ENCODE measurements around the gene RPL39L.

RPL39L gene

DNA sequence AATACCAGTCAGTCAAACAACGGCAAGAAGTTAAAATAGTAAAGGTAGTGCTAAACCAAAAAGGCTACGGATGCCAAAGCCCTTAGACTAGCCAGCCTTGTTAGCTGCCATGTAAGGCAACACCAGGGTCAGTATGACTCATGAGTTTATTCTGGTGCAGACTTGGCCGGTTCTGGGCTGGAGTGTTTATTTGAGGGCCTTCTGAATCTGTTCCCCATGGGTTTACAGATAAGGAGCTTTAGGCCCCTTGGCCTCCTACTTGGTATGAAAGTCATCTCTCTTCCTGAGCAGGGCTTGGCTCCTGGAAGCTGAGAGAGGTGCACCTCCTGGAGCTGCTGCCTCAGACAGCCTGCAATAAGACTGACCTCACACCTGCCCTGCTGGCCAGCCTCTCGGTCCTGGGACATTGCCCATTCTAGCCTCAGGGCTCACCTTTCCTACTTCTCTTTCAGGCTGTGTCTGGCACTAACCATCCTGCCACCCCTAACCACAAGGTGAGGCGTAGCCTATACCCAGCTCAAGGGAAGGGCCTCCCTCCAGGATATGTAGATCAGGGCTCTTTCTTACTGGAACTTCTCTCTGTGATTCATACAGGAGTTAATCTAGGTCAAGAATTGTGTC lies 47.6 kb upstream of the RPL39L start (continued):
- TF ChIP-seq, protein P1, sequence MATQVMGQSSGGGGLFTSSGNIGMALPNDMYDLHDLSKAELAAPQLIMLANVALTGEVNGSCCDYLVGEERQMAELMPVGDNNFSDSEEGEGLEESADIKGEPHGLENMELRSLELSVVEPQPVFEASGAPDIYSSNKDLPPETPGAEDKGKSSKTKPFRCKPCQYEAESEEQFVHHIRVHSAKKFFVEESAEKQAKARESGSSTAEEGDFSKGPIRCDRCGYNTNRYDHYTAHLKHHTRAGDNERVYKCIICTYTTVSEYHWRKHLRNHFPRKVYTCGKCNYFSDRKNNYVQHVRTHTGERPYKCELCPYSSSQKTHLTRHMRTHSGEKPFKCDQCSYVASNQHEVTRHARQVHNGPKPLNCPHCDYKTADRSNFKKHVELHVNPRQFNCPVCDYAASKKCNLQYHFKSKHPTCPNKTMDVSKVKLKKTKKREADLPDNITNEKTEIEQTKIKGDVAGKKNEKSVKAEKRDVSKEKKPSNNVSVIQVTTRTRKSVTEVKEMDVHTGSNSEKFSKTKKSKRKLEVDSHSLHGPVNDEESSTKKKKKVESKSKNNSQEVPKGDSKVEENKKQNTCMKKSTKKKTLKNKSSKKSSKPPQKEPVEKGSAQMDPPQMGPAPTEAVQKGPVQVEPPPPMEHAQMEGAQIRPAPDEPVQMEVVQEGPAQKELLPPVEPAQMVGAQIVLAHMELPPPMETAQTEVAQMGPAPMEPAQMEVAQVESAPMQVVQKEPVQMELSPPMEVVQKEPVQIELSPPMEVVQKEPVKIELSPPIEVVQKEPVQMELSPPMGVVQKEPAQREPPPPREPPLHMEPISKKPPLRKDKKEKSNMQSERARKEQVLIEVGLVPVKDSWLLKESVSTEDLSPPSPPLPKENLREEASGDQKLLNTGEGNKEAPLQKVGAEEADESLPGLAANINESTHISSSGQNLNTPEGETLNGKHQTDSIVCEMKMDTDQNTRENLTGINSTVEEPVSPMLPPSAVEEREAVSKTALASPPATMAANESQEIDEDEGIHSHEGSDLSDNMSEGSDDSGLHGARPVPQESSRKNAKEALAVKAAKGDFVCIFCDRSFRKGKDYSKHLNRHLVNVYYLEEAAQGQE (tag by site-specific recombination; IDR thresholded peaks at IDR 0.05), result no peak
- TF ChIP-seq ZNF221 (tag by site-specific recombination; IDR thresholded peaks at IDR 0.05; ENCODE audit: borderline replicate concordance) (no peak), ZBTB17 (tag by site-specific recombination; IDR thresholded peaks at IDR 0.05) (no peak), KLF8 (tag by site-specific recombination; IDR thresholded peaks at IDR 0.05) (no peak), GLI4 (tag by site-specific recombination; IDR thresholded peaks at IDR 0.05) (no peak), ZNF211 (tag by site-specific recombination; IDR thresholded peaks at IDR 0.05; ENCODE audit: low read depth) (no peak)
- TF ChIP-seq, protein P2, sequence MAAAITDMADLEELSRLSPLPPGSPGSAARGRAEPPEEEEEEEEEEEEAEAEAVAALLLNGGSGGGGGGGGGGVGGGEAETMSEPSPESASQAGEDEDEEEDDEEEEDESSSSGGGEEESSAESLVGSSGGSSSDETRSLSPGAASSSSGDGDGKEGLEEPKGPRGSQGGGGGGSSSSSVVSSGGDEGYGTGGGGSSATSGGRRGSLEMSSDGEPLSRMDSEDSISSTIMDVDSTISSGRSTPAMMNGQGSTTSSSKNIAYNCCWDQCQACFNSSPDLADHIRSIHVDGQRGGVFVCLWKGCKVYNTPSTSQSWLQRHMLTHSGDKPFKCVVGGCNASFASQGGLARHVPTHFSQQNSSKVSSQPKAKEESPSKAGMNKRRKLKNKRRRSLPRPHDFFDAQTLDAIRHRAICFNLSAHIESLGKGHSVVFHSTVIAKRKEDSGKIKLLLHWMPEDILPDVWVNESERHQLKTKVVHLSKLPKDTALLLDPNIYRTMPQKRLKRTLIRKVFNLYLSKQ (tag by site-specific recombination; IDR thresholded peaks at IDR 0.05; ENCODE audit: borderline replicate concordance), result no peak

DNA sequence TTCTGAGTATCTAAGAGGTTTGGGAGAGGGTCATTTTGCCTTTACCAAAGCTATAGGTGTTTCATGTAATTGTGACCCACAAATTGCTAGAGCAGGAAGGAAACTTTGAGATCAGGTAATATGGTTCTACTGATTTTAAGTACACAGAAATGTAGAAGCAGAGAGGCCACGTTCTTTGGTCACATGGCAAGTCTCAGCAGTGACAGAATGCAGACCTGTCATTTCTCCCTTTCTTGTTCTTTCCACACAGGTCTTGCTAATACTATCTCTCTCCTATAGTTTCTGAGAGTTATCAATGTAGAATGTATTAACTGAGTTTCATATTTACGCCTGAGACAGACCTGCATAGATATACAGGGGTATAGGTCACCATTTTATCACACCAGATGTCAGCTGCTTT lies 47.1 kb upstream of the RPL39L start:
- ChIA-PET CTCF (interaction anchor here (0.6 kb wide), 1 partner anchor 505 kb away, joined by 3 read pairs; no protein-coding TSS in a partner anchor), POLR2A (interaction anchor here (0.6 kb wide), 1 partner anchor 102 kb away, joined by 4 read pairs; no protein-coding TSS in a partner anchor)
- TF ChIP-seq, protein P3, sequence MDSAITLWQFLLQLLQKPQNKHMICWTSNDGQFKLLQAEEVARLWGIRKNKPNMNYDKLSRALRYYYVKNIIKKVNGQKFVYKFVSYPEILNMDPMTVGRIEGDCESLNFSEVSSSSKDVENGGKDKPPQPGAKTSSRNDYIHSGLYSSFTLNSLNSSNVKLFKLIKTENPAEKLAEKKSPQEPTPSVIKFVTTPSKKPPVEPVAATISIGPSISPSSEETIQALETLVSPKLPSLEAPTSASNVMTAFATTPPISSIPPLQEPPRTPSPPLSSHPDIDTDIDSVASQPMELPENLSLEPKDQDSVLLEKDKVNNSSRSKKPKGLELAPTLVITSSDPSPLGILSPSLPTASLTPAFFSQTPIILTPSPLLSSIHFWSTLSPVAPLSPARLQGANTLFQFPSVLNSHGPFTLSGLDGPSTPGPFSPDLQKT (IDR thresholded peaks at IDR 0.05; ENCODE audit: borderline replicate concordance, low read depth, low read length), result no peak
- TF ChIP-seq GLI2 (tag by site-specific recombination; IDR thresholded peaks at IDR 0.05; ENCODE audit: borderline replicate concordance, low read depth) (no peak), ZNF843 (tag by site-specific recombination; IDR thresholded peaks at IDR 0.05) (no peak), ZBTB21 (tag by site-specific recombination; IDR thresholded peaks at IDR 0.05) (no peak), ZNF777 (tag by site-specific recombination; IDR thresholded peaks at IDR 0.05; ENCODE audit: borderline replicate concordance) (no peak)
- TF ChIP-seq, protein P4, sequence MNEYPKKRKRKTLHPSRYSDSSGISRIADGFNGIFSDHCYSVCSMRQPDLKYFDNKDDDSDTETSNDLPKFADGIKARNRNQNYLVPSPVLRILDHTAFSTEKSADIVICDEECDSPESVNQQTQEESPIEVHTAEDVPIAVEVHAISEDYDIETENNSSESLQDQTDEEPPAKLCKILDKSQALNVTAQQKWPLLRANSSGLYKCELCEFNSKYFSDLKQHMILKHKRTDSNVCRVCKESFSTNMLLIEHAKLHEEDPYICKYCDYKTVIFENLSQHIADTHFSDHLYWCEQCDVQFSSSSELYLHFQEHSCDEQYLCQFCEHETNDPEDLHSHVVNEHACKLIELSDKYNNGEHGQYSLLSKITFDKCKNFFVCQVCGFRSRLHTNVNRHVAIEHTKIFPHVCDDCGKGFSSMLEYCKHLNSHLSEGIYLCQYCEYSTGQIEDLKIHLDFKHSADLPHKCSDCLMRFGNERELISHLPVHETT (tag by site-specific recombination; IDR thresholded peaks at IDR 0.05), result no peak
- TF ChIP-seq, protein P5, sequence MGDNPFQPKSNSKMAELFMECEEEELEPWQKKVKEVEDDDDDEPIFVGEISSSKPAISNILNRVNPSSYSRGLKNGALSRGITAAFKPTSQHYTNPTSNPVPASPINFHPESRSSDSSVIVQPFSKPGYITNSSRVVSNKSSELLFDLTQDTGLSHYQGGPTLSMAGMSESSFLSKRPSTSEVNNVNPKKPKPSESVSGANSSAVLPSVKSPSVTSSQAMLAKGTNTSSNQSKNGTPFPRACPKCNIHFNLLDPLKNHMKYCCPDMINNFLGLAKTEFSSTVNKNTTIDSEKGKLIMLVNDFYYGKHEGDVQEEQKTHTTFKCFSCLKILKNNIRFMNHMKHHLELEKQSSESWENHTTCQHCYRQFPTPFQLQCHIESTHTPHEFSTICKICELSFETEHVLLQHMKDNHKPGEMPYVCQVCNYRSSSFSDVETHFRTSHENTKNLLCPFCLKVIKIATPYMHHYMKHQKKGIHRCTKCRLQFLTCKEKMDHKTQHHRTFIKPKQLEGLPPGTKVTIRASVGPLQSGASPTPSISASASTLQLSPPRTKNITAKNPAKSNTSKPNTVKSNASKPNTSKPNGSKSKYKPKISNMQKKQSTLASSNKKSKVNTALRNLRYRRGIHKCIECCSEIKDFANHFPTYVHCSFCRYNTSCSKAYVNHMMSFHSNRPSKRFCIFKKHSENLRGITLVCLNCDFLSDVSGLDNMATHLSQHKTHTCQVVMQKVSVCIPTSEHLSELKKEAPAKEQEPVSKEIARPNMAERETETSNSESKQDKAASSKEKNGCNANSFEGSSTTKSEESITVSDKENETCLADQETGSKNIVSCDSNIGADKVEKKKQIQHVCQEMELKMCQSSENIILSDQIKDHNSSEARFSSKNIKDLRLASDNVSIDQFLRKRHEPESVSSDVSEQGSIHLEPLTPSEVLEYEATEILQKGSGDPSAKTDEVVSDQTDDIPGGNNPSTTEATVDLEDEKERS (tag by site-specific recombination; IDR thresholded peaks at IDR 0.05), result no peak
- TF ChIP-seq, protein P6, sequence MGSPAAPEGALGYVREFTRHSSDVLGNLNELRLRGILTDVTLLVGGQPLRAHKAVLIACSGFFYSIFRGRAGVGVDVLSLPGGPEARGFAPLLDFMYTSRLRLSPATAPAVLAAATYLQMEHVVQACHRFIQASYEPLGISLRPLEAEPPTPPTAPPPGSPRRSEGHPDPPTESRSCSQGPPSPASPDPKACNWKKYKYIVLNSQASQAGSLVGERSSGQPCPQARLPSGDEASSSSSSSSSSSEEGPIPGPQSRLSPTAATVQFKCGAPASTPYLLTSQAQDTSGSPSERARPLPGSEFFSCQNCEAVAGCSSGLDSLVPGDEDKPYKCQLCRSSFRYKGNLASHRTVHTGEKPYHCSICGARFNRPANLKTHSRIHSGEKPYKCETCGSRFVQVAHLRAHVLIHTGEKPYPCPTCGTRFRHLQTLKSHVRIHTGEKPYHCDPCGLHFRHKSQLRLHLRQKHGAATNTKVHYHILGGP (tag by site-specific recombination; IDR thresholded peaks at IDR 0.05), result no peak
- TF ChIP-seq, protein P7, sequence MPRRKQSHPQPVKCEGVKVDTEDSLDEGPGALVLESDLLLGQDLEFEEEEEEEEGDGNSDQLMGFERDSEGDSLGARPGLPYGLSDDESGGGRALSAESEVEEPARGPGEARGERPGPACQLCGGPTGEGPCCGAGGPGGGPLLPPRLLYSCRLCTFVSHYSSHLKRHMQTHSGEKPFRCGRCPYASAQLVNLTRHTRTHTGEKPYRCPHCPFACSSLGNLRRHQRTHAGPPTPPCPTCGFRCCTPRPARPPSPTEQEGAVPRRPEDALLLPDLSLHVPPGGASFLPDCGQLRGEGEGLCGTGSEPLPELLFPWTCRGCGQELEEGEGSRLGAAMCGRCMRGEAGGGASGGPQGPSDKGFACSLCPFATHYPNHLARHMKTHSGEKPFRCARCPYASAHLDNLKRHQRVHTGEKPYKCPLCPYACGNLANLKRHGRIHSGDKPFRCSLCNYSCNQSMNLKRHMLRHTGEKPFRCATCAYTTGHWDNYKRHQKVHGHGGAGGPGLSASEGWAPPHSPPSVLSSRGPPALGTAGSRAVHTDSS (tag by site-specific recombination; IDR thresholded peaks at IDR 0.05), result no peak
- TF ChIP-seq, protein P8, sequence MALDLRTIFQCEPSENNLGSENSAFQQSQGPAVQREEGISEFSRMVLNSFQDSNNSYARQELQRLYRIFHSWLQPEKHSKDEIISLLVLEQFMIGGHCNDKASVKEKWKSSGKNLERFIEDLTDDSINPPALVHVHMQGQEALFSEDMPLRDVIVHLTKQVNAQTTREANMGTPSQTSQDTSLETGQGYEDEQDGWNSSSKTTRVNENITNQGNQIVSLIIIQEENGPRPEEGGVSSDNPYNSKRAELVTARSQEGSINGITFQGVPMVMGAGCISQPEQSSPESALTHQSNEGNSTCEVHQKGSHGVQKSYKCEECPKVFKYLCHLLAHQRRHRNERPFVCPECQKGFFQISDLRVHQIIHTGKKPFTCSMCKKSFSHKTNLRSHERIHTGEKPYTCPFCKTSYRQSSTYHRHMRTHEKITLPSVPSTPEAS (tag by site-specific recombination; IDR thresholded peaks at IDR 0.05), result no peak
- Histone ChIP-seq H3K4me3 (ENCODE audit: low read depth, low read length) (no peak overlapping the region), H3K36me3 (ENCODE audit: control insufficient read depth in 2 of 2, insufficient read depth in 1 of 2, low read length in 2 of 2) (no peaks in the 10 kb centered on the region), H3K4me1 (ENCODE audit: control insufficient read depth, insufficient read depth, low read length) (no peaks in the 10 kb centered on the region), H3K27ac (ENCODE audit: extremely low read depth, low read depth, low read length) (no peak overlapping the region), H3K9me3 (ENCODE audit: control insufficient read depth, insufficient read depth, low read depth, low read length) (no peaks in the 10 kb centered on the region)
